NB4 (cell line): Measurements from ENCODE around the gene BRSK1.

ENCODE experiments used
- DNase-seq: peaks from one replicate; pipeline ENCODE4 v3.0.0; 2010; ENCODE audit warnings: low read depth
- H3K4me3 ChIP-seq: one replicate; pipeline ENCODE4 v1.5.1; 2011; ENCODE audit warnings: mild to moderate bottlenecking, low read depth, low read length, moderate library complexity
- CTCF ChIP-seq: IDR thresholded peaks from one replicate; pipeline ENCODE4 v1.5.1; 2012; ENCODE audit warnings: low read depth, low read length
- MAX ChIP-seq: IDR thresholded peaks from 2 replicates; pipeline ENCODE4 v1.6.1; 2011; ENCODE audit warnings: low read depth, low read length
- MYC ChIP-seq: IDR thresholded peaks from 2 replicates; pipeline ENCODE4 v1.6.1; 2011; ENCODE audit warnings: low read depth, low read length
- POLR2A ChIP-seq: IDR thresholded peaks from 2 replicates; pipeline ENCODE4 v1.6.1; 2011; ENCODE audit warnings: mild to moderate bottlenecking; ENCODE audit not compliant: insufficient read length; ENCODE audit errors: extremely low read depth

Gene BRSK1

GRCh38 chr19:55306712-55307111 is 22.9 kb downstream of the BRSK1 start:
- TF ChIP-seq MYC (no peak), CTCF (no peak), MAX (no peak), POLR2A (no peak)
- no peak for DNase-seq
- H3K4me3 ChIP-seq = no peak overlapping the region

GRCh38 chr19:55308281-55308680 is 24.5 kb downstream of the BRSK1 start:
- DNase-seq = no peak
- TF ChIP-seq CTCF (no peak), POLR2A (no peak), MAX (no peak)
- H3K4me3 ChIP-seq = no peak overlapping the region

- DNase-seq = no peak
- no peak for TF ChIP-seq POLR2A
- TF ChIP-seq CTCF = no peak
- no peak for TF ChIP-seq MYC
Observed at GRCh38 chr19:55309448-55309847, 25.7 kb downstream of the BRSK1 start.

GRCh38 chr19:55310498-55310897 is 26.7 kb downstream of the BRSK1 start:
- H3K4me3 ChIP-seq = no peak overlapping the region
- TF ChIP-seq MAX (no peak), CTCF (no peak), MYC (no peak)
- no peak for DNase-seq

More at GRCh38 chr19:55309448-55309847, 25.7 kb downstream of the BRSK1 start:
- H3K4me3 ChIP-seq = no peak overlapping the region

GRCh38 chr19:55311397-55311796 is 27.6 kb downstream of the BRSK1 start:
- no peak overlapping the region for H3K4me3 ChIP-seq
- TF ChIP-seq MYC (no peak), POLR2A (no peak), MAX (no peak), CTCF (no peak)
- no peak for DNase-seq

GRCh38 chr19:55311797-55312196 is 28.0 kb downstream of the BRSK1 start:
- no peak for TF ChIP-seq MYC
- no peak for TF ChIP-seq CTCF
- TF ChIP-seq POLR2A = no peak
- no peak for TF ChIP-seq MAX
- no peak overlapping the region for H3K4me3 ChIP-seq
- DNase-seq = no peak
